ENCODE results near the gene GAPDH. TPM values are rescaled to one million over a fixed set of nuclear protein-coding genes. Genes with fewer than 3 reads are reported as not detected.
"Not testable (repeated sequence)": the region's sequence is repeated elsewhere in the genome, so short reads cannot be mapped to it uniquely, and the experiment has no call there.

The GAPDH gene
- total RNA-seq (2014; rRNA removed; shearing (Covaris generic)) = 10,781 and 12,621 TPM in 2 replicates
- polyA plus RNA-seq (2015; cell fraction: cytosol; rRNA removed) = 11,296 and 12,050 TPM in 2 replicates
- polyA plus RNA-seq (2015; cell fraction: nucleus; rRNA removed) = 8,622 and 9,151 TPM in 2 replicates

DNA sequence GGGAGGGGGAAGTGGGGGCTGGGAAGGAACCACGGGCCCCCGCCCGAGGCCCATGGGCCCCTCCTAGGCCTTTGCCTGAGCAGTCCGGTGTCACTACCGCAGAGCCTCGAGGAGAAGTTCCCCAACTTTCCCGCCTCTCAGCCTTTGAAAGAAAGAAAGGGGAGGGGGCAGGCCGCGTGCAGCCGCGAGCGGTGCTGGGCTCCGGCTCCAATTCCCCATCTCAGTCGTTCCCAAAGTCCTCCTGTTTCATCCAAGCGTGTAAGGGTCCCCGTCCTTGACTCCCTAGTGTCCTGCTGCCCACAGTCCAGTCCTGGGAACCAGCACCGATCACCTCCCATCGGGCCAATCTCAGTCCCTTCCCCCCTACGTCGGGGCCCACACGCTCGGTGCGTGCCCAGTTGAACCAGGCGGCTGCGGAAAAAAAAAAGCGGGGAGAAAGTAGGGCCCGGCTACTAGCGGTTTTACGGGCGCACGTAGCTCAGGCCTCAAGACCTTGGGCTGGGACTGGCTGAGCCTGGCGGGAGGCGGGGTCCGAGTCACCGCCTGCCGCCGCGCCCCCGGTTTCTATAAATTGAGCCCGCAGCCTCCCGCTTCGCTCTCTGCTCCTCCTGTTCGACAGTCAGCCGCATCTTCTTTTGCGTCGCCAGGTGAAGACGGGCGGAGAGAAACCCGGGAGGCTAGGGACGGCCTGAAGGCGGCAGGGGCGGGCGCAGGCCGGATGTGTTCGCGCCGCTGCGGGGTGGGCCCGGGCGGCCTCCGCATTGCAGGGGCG, at the start of gene GAPDH:
Gene GAPDH (plus strand): TSS at position 595 of the 772 bp plus-strand sequence. CDS start 316 bp downstream, outside the sequence.
- DNase-seq (ENCODE audit: low read depth) = peak; percentile 98

GRCh38 chr12:6488240-6488639, 46.1 kb upstream of the GAPDH start:
- DNase-seq (ENCODE audit: low read depth) = no peak

- no peak for DNase-seq (ENCODE audit: low read depth)
Observed at GRCh38 chr12:6489449-6489848, 44.9 kb upstream of the GAPDH start.

- not testable (repeated sequence) for DNase-seq (ENCODE audit: low read depth)
Observed at GRCh38 chr12:6490673-6491072, 43.6 kb upstream of the GAPDH start.

GRCh38 chr12:6492838-6493496, 41.4 kb upstream of the GAPDH start, which contains the start of gene MRPL51:
MRPL51 (minus strand) TSS chr12:6493262; CDS start chr12:6493136, 126 bp downstream.
- DNase-seq (ENCODE audit: low read depth) = peak; percentile 94

DNA sequence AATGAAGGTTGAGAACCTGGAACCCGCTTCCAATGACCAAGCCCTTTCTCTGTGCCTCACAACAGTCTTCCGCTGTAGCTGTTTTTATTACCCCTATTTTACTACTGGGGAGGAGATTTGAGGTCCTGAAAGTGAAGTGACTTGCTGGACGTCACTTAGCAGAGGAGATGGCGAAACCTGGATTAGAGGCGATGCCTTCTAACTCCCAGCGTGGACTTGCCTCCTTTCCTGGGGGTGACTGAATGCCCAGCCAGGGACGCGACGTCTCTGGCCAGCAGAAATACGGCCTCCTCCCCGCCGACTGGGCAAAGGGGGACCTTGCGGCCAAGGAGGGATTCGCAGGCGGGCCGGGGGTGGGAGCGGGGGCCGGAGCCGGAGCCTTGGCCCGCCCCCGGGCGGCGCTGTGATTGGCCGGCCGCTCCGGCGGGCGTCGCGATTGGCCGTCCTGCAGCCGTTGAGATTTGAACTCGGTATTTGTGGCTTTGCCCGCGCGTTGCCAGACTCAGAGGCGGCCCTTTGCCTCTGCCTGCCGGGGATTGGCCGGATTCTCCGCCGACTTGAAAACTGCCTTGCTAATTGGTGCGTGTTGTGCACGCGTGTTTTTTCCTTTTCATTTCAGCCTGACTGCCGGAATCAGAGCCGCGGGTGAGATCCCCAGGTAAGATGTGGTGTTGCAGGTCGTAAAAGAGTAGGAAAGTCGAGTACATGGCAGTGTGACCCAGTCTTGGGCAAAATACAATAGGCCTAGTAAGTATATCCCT, 40.6 kb upstream of the GAPDH start, which contains the start of gene NCAPD2:
Gene NCAPD2 (plus strand): TSS at position 606 of the 761 bp plus-strand sequence. CDS start 997 bp downstream, outside the sequence.
- DNase-seq (ENCODE audit: low read depth) = peak; percentile 99

- DNase-seq (ENCODE audit: low read depth) = no peak
Observed at GRCh38 chr12:6494258-6494743, 40.0 kb upstream of the GAPDH start.

DNA sequence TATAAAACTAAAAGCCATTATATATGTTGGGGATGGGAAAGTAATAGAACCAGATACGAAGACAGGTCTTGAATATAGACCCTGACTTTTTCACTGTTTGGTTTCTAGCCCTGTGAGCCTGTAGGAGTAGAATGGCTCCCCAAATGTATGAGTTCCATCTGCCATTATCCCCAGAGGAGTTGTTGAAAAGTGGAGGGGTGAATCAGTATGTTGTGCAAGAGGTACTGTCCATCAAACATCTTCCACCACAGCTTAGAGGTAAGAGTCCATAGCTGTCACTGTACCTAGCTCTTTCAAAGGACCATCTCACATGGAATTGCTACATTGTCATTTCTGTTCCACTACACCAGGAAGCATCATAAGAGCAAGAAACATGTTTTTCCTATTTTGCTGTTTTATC, 39.3 kb upstream of the GAPDH start:
- DNase-seq (ENCODE audit: low read depth) = no peak

DNA sequence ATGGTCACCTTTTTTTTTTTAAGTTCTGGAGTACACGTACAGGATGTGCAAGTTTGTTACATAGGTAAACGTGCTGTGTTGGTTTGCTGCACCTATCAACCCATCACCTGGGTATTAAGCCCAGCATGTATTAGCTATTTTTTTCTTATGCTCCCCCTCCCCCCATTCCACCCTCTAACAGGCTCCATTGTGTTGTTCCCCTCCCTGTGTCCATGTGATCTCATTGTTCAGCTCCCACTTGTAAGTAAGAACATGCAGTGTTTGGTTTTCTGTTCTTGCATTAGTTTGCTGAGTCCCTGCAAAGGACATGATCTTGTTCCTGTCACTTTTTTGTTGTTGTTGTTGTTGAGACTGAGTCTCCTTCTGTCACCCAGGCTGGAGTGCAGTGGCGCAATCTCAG, 37.0 kb upstream of the GAPDH start:
- not testable (repeated sequence) for DNase-seq (ENCODE audit: low read depth)

GRCh38 chr12:6500466-6500865, 33.9 kb upstream of the GAPDH start:
- DNase-seq (ENCODE audit: low read depth) = no peak

GRCh38 chr12:6507102-6507998, 27.0 kb upstream of the GAPDH start:
- no peak for DNase-seq (ENCODE audit: low read depth)

DNA sequence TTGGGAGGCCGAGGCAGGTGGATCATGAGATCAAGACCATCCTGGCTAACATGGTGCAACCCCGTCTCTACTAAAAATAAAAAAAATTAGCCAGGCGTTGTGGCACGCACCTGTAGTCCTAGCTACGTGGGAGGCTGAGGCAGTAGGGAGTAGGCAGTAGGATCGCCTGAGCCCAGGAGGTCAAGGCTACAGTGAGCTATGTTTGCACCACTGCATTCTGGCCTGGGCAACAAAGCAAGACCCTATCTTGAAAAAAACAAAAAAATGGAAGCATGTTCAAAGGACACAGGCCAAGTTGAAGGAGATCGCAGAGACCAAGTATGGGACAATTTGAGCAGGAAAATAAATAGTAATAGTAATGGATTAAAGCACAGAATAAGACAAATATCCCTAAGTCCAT, 26.2 kb upstream of the GAPDH start:
- DNase-seq (ENCODE audit: low read depth) = no peak

DNA sequence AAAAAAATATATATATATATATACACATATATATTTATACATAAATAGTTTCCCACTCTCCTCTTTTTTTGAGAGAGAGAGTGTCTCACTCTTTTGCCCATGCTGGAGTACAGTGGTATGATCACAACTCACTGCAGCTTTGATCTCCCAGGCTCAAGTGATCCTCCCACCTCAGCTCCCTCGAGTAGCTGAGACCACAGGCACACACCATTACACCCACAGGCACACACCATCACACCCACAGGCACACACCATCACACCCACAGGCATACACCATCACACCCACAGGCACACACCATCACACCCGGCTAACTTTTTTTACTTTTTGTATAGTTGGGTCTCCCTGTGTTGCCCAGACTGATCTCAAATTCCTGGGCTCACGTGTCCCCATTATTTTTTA, 14.1 kb upstream of the GAPDH start:
- DNase-seq (ENCODE audit: low read depth) = no peak

DNA sequence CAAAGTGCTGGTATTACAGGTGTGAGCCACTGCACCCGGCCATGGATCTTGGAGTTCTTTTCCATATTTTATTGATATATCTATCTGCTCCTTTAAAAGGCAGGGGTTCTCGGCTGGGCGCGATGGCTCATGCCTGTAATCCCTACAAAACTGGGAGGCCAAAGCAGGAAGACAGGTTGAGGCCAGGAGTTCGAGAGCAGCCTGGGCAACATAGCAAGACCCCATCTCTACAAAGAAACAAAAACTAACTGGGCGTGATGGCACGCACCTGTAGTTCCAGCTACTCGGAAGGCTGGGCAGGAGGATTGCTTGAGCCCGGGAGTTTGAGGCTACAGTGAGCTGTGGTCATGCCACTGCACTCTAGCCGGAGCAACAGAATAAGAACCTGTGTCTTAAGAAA, 12.1 kb upstream of the GAPDH start:
- no peak for DNase-seq (ENCODE audit: low read depth)

DNA sequence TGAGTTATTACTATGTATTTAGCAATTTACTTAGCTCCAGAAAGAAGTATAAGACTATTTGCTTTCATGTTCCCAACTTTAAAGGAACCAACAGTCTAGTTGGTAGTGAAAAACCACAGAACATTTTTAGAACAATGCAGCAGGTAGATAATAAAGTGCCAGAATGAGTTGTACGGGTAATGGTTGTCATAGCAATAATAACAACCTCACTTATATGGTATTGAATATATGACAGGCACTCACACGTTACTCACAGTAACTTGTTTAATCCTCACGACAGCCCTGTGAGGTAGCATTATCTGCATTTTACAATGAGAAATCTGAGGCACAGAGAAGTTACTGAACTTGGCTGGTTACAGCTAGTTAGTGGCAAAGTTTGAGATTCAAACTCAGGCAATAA, 10.6 kb upstream of the GAPDH start:
- no peak for DNase-seq (ENCODE audit: low read depth)

DNA sequence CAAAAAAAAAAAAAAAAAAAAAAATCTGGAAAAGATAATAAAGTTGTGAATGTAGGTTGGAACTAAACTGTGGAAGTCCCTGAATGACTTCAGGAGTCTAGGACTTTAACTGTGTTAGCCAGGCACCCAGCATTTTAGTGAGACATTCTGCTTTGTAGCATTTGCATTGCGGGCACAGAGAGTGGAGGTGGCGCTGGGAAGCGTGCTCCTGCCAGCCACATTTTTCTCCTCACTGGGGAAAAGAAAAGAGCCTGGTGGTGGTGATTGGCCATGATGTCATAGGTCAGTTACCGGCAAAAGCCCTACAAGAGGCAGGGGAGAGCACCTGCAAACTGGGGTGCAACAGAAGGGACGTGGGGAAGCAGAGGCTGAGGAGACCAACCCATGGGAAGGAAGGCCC, 9.7 kb upstream of the GAPDH start:
- DNase-seq (ENCODE audit: low read depth) = no peak

DNA sequence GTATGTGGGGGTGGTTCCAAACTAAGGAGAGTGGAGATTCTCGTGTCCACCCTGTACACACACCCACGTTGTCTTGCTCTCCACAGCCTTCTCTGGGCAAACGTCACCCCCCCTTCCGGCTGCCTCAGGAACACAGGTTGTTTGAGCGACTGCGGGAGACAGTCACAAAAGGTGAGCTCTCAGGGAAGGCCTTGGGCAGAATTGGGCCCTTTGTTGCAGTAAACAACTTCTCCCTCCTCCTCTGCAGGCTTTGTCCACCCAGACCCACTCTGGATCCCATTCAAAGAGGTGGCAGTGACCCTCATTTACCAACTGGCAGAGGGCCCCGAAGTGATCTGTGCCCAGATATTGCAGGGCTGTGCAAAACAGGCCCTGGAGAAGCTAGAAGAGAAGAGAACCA, 8.1 kb upstream of the GAPDH start:
- DNase-seq (ENCODE audit: low read depth) = no peak

DNA sequence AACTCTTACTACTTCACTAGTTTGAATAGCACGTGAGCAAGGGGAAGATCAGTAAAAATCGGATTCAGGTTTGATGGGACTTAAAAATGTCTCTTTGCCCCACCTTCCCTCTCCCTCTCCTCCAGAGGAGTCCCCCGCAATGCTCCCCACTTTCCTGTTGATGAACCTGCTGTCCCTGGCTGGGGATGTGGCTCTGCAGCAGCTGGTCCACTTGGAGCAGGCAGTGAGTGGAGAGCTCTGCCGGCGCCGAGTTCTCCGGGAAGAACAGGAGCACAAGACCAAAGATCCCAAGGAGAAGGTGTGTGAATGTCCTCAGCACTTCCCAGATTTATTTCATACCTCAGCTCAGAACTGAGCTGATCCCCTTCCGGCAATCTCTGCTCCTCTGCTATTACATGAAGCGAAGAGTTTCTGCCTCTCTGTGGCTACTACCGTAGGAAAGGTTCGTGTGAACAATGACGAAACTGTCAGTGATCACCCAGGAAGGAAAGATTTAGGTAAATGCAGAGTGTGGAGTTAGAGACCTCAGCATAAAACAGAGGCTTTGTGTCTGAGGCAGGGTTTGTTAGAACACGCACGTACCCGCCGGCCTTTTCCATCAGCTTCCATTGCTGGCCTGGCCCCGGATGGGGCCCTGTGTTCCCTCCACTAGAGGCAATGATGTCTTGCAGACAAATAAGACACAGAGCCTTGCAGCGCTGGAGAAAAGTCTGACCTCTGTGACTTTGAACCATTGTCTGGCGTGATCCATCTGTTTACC, 7.4 kb upstream of the GAPDH start:
- no peak for DNase-seq (ENCODE audit: low read depth)

- DNase-seq (ENCODE audit: low read depth) = no peak
Observed at GRCh38 chr12:6527711-6528110, 6.6 kb upstream of the GAPDH start.
